ENCODE measurements around the gene ING4.

Gene ING4

DNA sequence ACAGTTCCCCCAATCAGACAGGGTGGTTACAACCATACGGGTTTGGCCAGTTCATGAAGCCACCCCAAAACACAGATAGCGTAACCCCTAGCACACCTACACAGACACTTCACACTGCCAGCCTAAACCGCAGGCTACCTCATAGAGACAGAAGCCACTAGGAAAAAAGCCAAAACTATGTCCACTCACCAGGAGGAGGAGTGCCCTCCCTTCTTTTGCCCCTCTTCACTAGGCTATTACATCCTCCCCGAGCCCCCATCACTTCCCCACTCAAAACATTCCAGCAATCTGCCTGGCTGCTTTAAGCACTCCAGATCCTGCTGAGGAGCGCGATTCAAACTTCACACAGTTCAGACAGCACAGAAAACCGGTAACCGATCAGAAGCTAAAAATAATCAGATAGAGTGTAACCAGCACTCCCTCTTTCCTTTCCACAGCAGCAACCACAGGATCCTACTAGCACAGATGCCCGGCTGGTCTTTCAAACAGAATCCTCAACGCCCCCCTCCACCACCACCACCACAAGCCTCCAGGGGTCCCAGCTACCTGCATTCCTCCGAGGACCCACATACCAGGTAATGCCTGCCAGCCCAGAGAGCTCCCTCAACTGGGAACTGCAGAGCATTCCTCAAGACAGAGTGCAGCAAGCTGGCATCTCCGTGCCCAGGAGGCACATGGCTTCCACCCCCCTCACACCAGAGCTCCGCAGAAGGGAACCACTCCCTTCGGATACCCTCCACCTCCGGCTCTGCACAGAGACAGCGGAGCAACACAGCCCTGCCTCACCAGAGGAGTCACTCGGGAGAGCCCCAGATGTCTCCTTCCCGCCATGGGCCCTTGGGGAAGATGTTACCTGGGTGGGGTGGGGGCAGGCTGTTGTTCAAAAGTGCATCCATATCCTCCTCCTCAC is 57.2 kb downstream of the ING4 start:
- DNase-seq, result peak; percentile 49 to 54

GRCh38 chr12:6604259-6605029 is 58.5 kb downstream of the ING4 start:
- no peak for DNase-seq

- DNase-seq, result no peak
Observed at GRCh38 chr12:6603095-6603567, 59.8 kb downstream of the ING4 start.

- no peak for DNase-seq
Observed at GRCh38 chr12:6602526-6602925, 60.4 kb downstream of the ING4 start.
